Neuronal stem cell (in vitro differentiated cells): ENCODE results near the gene PEX14.

ENCODE experiments used
- DNase-seq: peaks from one replicate; pipeline ENCODE4 v3.0.0-alpha.2; 2013; ENCODE audit warnings: low spot score
- H2AFZ ChIP-seq: one replicate; pipeline ENCODE4 v1.6.1; 2013; ENCODE audit warnings: mild to moderate bottlenecking, low read length, inconsistent platforms
- H2AK5ac ChIP-seq: 2 replicates; pipeline ENCODE4 v1.6.1; 2013; ENCODE audit warnings: low read depth, mild to moderate bottlenecking, inconsistent platforms, low read length, moderate library complexity, mixed read lengths
- H2BK120ac ChIP-seq: 2 replicates; pipeline ENCODE4 v1.6.1; 2013; ENCODE audit warnings: low read depth, mild to moderate bottlenecking, inconsistent platforms, low read length, moderate library complexity, mixed read lengths
- H2BK12ac ChIP-seq: one replicate; pipeline ENCODE4 v1.6.1; 2013; ENCODE audit warnings: low read length, inconsistent platforms
- H2BK15ac ChIP-seq: 2 replicates; pipeline ENCODE4 v1.6.1; 2013; ENCODE audit warnings: mild to moderate bottlenecking, low read length, inconsistent platforms, mixed read lengths
- H2BK5ac ChIP-seq: one replicate; pipeline ENCODE4 v1.6.1; 2013; ENCODE audit warnings: inconsistent platforms, mild to moderate bottlenecking, low read length, moderate library complexity
- H3K14ac ChIP-seq: one replicate; pipeline ENCODE4 v1.6.1; 2013; ENCODE audit warnings: low read length, inconsistent platforms
- H3K18ac ChIP-seq: 2 replicates; pipeline ENCODE4 v1.6.1; 2013; ENCODE audit warnings: low read length, inconsistent platforms
- H3K23ac ChIP-seq: 2 replicates; pipeline ENCODE4 v1.6.1; 2013; ENCODE audit warnings: low read depth, mild to moderate bottlenecking, mixed read lengths, low read length, inconsistent platforms; ENCODE audit not compliant: poor library complexity
- H3K27ac ChIP-seq: replicated peaks from 3 replicates; pipeline ENCODE4 v1.5.1; 2013; ENCODE audit warnings: low read length, inconsistent platforms
- H3K27me3 ChIP-seq, 3 experiments: 2 replicates each; pipeline ENCODE4 v1.6.1; 2013; ENCODE audit warnings: low read length in 3 of 3, mild to moderate bottlenecking in 2 of 3, inconsistent platforms in 1 of 3, low read depth in 1 of 3, mixed read lengths in 1 of 3, moderate library complexity in 1 of 3; ENCODE audit not compliant: control insufficient read depth in 3 of 3, insufficient read depth in 3 of 3
- H3K36me3 ChIP-seq, 2 donors: replicated peaks in 1 of 2; 2 replicates each; pipeline ENCODE4 v1.6.1; 2013; ENCODE audit warnings: low read length in 2 of 2; ENCODE audit not compliant: control insufficient read depth in 2 of 2, insufficient read depth in 2 of 2
- H3K4ac ChIP-seq: 2 replicates; pipeline ENCODE4 v1.6.1; 2013; ENCODE audit warnings: inconsistent platforms, mild to moderate bottlenecking, low read length, moderate library complexity
- H3K4me1 ChIP-seq, 2 donors: 1 replicate in 1 of 2; 2 replicates in 1 of 2; pipeline ENCODE4 v1.6.1; 2013; ENCODE audit warnings: low read length in 2 of 2, low read depth in 1 of 2; ENCODE audit not compliant: control insufficient read depth in 2 of 2, insufficient read depth in 1 of 2
- H3K4me2 ChIP-seq: one replicate; pipeline ENCODE4 v1.6.1; 2013; ENCODE audit warnings: mild to moderate bottlenecking, low read length, inconsistent platforms; ENCODE audit not compliant: insufficient read depth, poor library complexity, severe bottlenecking
- H3K4me3 ChIP-seq, 2 donors: 2 replicates each; pipeline ENCODE4 v1.5.1; 2013; ENCODE audit warnings: low read length in 2 of 2, mild to moderate bottlenecking in 2 of 2, inconsistent platforms in 1 of 2, moderate library complexity in 1 of 2
- H3K79me1 ChIP-seq: one replicate; pipeline ENCODE4 v1.6.1; 2013; ENCODE audit warnings: low read depth, mild to moderate bottlenecking, inconsistent platforms, low read length, moderate library complexity
- H3K9ac ChIP-seq: one replicate; pipeline ENCODE4 v1.6.1; 2013; ENCODE audit warnings: mild to moderate bottlenecking, low read depth, low read length, inconsistent platforms; ENCODE audit not compliant: poor library complexity
- H3K9me3 ChIP-seq, 2 donors: replicated peaks in 1 of 2; 2 replicates each; pipeline versions ENCODE3 to v1.6.1; 2013; ENCODE audit warnings: low read length in 2 of 2, mild to moderate bottlenecking in 2 of 2, inconsistent platforms in 1 of 2, low read depth in 1 of 2, mixed read lengths in 1 of 2, moderate library complexity in 1 of 2; ENCODE audit not compliant: control insufficient read depth in 2 of 2, insufficient read depth in 1 of 2
- H4K8ac ChIP-seq: one replicate; pipeline ENCODE4 v1.6.1; 2013; ENCODE audit warnings: low read depth, mild to moderate bottlenecking, inconsistent platforms, low read length, moderate library complexity
- H4K91ac ChIP-seq: one replicate; pipeline ENCODE4 v1.6.1; 2013; ENCODE audit warnings: low read length, low read depth, mild to moderate bottlenecking, inconsistent platforms; ENCODE audit not compliant: poor library complexity
- WGBS, 2 donors: extraction: QIAGEN DNeasy Blood & Tissue Kit; methylation state at CpG; one replicate each; pipeline ENCODE4 v1.1.7; 2013; ENCODE audit warnings: missing lambda C conversion rate in 2 of 2, mixed read lengths in 1 of 2; ENCODE audit not compliant: insufficient read length in 2 of 2, insufficient replicate concordance in 1 of 2; ENCODE audit errors: extremely low coverage in 2 of 2; 5-methylcytosine and 5-hydroxymethylcytosine counted together

The PEX14 gene

DNA sequence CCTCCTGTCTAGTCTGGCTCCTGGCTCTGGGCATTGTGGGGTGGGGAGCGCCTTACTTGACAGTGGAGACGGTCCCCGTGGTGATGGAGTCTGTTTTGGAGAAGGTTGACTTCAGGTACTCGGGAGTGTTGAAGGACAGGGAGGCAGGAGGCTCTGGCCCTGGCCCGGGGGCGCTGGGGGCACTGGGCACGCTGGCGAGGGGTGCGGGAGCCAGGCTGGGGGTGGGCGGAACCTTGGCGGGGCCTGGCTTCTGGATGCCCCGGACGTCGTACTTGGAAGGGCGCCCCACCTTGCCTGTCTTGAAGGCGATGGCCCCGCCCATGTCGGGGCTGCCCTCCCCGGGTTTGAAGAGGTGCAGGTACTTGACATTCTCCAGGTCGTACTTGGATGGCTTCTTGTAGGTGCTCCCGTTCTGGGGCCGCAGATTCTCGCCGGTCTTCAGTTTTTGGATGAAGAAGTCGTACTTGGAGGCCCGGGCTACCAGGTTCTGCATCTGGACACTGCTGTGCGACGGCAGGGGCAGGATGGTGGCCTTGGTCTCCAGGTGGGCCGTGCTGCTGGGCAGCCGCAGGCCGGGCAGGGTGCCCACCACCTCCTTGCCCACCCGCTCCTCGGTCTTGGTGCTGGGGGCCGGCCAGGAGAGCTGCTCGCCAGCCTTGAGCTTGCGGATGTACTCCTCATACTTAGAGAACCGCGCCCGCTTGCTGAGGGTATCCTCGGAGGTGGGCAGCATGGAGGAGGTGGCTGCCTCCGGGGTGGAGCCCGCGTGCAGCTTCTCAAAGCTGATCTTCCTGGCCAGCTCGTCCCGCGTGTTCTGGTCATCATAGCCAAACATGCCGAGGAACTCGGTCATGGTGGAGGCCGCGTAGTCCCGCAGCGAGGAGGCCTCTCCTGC is 185.1 kb downstream of the PEX14 start:
- no CpG with 5 or more reads among the region's 52 CpGs for WGBS, 2 donors
- Histone ChIP-seq H3K36me3 (peaks cover 0 to 6% of the 10 kb centered on the region in 2 donors), H3K27me3 (no peaks in the 10 kb centered on the region), H2AFZ (no peak overlapping the region), H3K4ac (no peak overlapping the region), H2BK15ac (peak overlapping the region; percentile 13), H3K23ac (peak overlapping the region; percentile 14), H3K18ac (peak overlapping the region; percentile 9), H3K9ac (peak overlapping the region; percentile 50), H4K91ac (no peak overlapping the region), H2AK5ac (peak overlapping the region; percentile 38), H2BK5ac (peak overlapping the region; percentile 31), H3K9me3 (peaks cover 0 to 2% of the 10 kb centered on the region in 2 donors), H2BK120ac (no peak overlapping the region), H3K4me2 (no peak overlapping the region), H3K14ac (no peak overlapping the region), H3K4me1 (peaks cover 19 to 23% of the 10 kb centered on the region in 2 donors), H3K27ac (no peak overlapping the region), H3K4me3 (no peak overlapping the region), H2BK12ac (no peak overlapping the region), H3K79me1 (no peaks in the 10 kb centered on the region), H4K8ac (no peak overlapping the region)
- DNase-seq: no peak

DNA sequence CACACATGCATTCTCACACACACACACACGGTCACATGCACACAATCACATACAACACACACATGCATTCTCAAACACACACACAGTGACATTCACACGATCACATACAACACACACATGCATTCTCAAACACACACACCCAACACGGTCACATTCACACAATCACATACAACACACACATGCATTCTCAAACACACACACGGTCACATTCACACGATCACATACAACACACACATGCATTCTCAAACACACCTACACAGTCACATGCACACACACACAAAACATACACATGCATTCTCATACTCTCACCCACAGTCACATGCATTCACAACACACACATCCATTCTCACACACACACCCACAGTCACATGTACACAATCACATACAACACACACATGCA is 186.7 kb downstream of the PEX14 start:
- no peak overlapping the region for H2AFZ ChIP-seq
- peaks cover 0 to 6% of the 10 kb centered on the region in 2 donors for H3K36me3 ChIP-seq
- no peak overlapping the region for H4K8ac ChIP-seq
- no peak overlapping the region for H2AK5ac ChIP-seq
- no peak overlapping the region for H3K4me2 ChIP-seq
- no peak overlapping the region for H3K14ac ChIP-seq
- H3K9ac ChIP-seq: no peak overlapping the region
- H3K23ac ChIP-seq: peak overlapping the region; percentile 90
- no peaks in the 10 kb centered on the region for H3K27me3 ChIP-seq
- H3K4me1 ChIP-seq: peaks cover 20 to 31% of the 10 kb centered on the region in 2 donors
- H4K91ac ChIP-seq: no peak overlapping the region
- H3K79me1 ChIP-seq: no peaks in the 10 kb centered on the region
- no peak overlapping the region for H3K4ac ChIP-seq
- H2BK5ac ChIP-seq: no peak overlapping the region
- H3K27ac ChIP-seq: no peak overlapping the region
- H3K4me3 ChIP-seq: no peak overlapping the region
- H3K18ac ChIP-seq: no peak overlapping the region
- no peak for DNase-seq
- H2BK12ac ChIP-seq: no peak overlapping the region
- H2BK120ac ChIP-seq: no peak overlapping the region
- no peak overlapping the region for H2BK15ac ChIP-seq
- peaks cover 0 to 2% of the 10 kb centered on the region in 2 donors for H3K9me3 ChIP-seq
- WGBS, 2 donors: 100% methylated on average over 3 of the region's 5 CpGs; no CpG with 5 or more reads in 1 of the 2 donors

DNA sequence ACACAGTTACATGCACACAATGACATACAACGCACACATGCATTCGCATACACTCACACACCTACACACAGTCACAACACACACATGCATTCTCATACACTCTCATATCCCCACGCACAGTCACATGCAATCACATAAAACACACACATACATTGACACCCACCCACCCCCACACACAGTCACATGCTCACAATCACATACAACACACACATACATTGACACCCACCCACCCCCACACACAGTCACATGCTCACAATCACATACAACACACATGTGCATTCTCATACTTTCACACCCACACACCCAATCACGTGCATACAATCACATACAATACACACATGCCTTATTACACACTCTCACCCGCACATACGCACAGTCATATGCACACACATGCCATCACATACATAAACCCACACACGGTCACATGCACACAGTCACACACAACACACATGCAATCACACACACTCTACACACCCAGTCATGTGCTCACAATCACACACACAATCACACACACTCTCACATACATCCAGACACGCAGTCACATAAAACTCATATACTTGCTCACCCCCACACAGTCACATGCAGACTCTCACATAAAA is 187.4 kb downstream of the PEX14 start:
- no peak overlapping the region for H2BK12ac ChIP-seq
- no peak overlapping the region for H2BK5ac ChIP-seq
- peaks cover 23 to 35% of the 10 kb centered on the region in 2 donors for H3K4me1 ChIP-seq
- H3K23ac ChIP-seq: no peak overlapping the region
- no peak overlapping the region for H3K14ac ChIP-seq
- H3K9ac ChIP-seq: peak overlapping the region; percentile 75
- peak overlapping the region in 1 of 2 donors; percentile 23 for H3K4me3 ChIP-seq
- no peak overlapping the region for H3K4me2 ChIP-seq
- no peaks in the 10 kb centered on the region for H3K27me3 ChIP-seq
- H2BK120ac ChIP-seq: no peak overlapping the region
- no peak overlapping the region for H4K91ac ChIP-seq
- no peak overlapping the region for H2BK15ac ChIP-seq
- no peaks in the 10 kb centered on the region for H3K79me1 ChIP-seq
- no peak for DNase-seq
- H3K4ac ChIP-seq: no peak overlapping the region
- H3K9me3 ChIP-seq: peaks cover 0 to 2% of the 10 kb centered on the region in 2 donors
- no peak overlapping the region for H3K27ac ChIP-seq
- peaks cover 0 to 6% of the 10 kb centered on the region in 2 donors for H3K36me3 ChIP-seq
- WGBS, 2 donors: 100% methylated on average over 2 to 6 of the region's 8 CpGs
- H2AFZ ChIP-seq: no peak overlapping the region
- H3K18ac ChIP-seq: no peak overlapping the region
- H2AK5ac ChIP-seq: no peak overlapping the region
- no peak overlapping the region for H4K8ac ChIP-seq
